NCI-H1930 (cell line): ENCODE measurements around the gene POLR3H.

ENCODE experiments used
- DNase-seq, 2 experiments: peaks; one replicate each; lab custom pipeline; 2025; lab: John Stamatoyannopoulos, UW

The POLR3H gene

DNA sequence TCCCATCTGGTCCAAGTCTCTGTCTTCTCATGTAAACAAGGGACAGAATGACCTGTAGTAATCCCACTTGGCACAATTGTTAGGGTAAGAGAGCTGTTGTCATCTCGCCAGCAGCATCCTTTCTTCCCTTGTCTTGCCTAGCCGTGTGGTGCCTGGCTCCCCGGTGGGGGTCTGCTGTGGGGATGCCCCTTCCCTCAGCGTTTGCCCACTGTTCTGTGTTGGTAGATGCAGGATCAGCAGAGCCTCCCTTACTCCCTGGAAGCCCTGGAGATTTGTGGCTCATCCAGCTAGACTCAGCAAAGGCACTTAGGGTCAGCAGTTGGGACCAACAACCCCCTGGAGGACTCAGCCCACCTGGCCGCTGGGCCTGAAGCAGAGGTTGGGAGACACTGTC is 62.3 kb downstream of the POLR3H start:
- no peak for DNase-seq

- DNase-seq: no peak
These were observed 63.0 kb downstream of the POLR3H start for GRCh38 chr22:41481131-41481830.

GRCh38 chr22:41480397-41480735 is 63.9 kb downstream of the POLR3H start:
- no peak for DNase-seq

DNA sequence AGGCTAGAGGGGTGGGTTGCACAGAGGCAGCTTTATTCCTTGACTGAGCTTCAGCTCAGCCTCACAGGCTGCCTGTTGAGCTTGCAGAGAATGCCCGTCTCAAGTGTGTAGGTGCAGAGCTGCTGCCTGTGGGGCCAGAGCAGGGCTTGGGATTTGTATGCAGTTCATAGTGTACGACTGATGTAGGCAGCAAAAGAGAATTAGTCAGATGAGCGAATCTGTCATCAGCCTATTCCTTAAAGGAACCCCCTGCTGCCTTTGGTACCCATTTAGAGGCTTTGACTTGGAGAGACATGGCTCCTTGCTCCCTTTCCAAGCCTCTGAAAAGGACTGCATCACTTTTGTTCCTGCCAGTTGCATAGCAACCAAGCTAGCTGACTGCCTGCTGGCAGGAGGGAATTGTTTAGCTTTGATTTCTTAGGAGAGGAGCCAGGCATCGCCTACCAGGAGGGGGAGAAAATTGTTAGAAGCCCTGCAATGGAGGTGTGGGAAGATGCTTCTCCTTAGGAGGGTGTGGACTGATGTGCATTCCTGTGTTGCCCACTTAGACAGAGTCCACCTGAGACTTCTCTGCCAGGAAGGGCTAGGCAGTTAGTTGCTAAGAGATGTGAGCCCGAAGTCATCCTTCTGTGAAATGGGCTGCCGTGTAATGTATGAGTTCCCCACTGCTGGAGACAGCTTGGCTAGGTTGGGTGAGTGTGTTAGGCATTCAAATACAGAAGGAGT is 64.4 kb downstream of the POLR3H start:
- DNase-seq: no peak

- no peak for DNase-seq
These were observed 65.3 kb downstream of the POLR3H start for GRCh38 chr22:41478891-41479521.

- no peak for DNase-seq
These were observed 65.8 kb downstream of the POLR3H start for GRCh38 chr22:41478473-41478872.
